Measurements from ENCODE around the gene ACTR1A. TPM values are rescaled to one million over a fixed set of nuclear protein-coding genes. Genes with fewer than 3 reads are reported as not detected.

Gene ACTR1A
- total RNA-seq, 1 experiment from 2014 or later, result 93.6 TPM

GRCh38 chr10:102451105-102451969, 51.2 kb downstream of the ACTR1A start, which contains the start of gene C10orf95 (continued):
- TF ChIP-seq SOX15 (CRISPR knock-in tag; IDR thresholded peaks at IDR 0.05), result no peak
- TF ChIP-seq MYBL2 (CRISPR knock-in tag; IDR thresholded peaks at IDR 0.05), result no peak
- no peak for TF ChIP-seq NFYB (CRISPR knock-in tag; conservative IDR thresholded peaks at IDR 0.05; ENCODE audit: low read depth)

GRCh38 chr10:102450374-102451104, 52.0 kb downstream of the ACTR1A start:
- ChIA-PET CTCF (interaction anchor here (0.6 to 4.0 kb wide), 23 partner anchors 11 to 220 kb away, joined by 3 to 40 read pairs (median 6); partner anchors contain the start of genes ACTR1A, CUEDC2, FBXL15 and NFKB2), POLR2A (interaction anchor here (0.5 to 3.1 kb wide), 13 partner anchors 10 to 104 kb away, joined by 3 to 37 read pairs (median 4); partner anchors contain the start of genes ACTR1A, CUEDC2, FBXL15 and NFKB2)
- ATAC-seq (peak; percentile 52), DNase-seq (ENCODE audit: low spot score) (peak; percentile 80)
- Mint-ChIP-seq H3K27me3 (ENCODE audit: low read depth) (no peaks in the 10 kb centered on the region), H3K27ac (peak overlapping the region; percentile 83), H3K4me3 (peak overlapping the region; percentile 93), H3K9me3 (no peaks in the 10 kb centered on the region), H3K4me1 (peaks cover 40% of the 10 kb centered on the region), H3K36me3 (peaks cover 13% of the 10 kb centered on the region)
- TF ChIP-seq TEAD4 (CRISPR knock-in tag; IDR thresholded peaks at IDR 0.05) (peak; percentile 25; the same call in 1 of the 2 replicates), CDX4 (CRISPR knock-in tag; IDR thresholded peaks at IDR 0.05; ENCODE audit: borderline replicate concordance) (no peak), FOXK1 (CRISPR knock-in tag; IDR thresholded peaks at IDR 0.05) (peak; percentile 71; the same call in 1 of the 2 replicates), SP1 (CRISPR knock-in tag; conservative IDR thresholded peaks at IDR 0.05) (peak; percentile 73; the same call in 1 of the 2 replicates), ZNF232 (CRISPR knock-in tag; IDR thresholded peaks at IDR 0.05) (0 out of 2 replicates have a peak, but pooled peaks have one; percentile 26), E2F5 (CRISPR knock-in tag; IDR thresholded peaks at IDR 0.05) (peak; percentile 82), CREM (CRISPR knock-in tag; IDR thresholded peaks at IDR 0.05) (peak; percentile 84), FOXP1 (CRISPR knock-in tag; IDR thresholded peaks at IDR 0.05; ENCODE audit: borderline replicate concordance) (peak; percentile 94), TP53 (CRISPR knock-in tag; IDR thresholded peaks at IDR 0.05) (0 out of 2 replicates have a peak, but pooled peaks have one; percentile 28), ATF2 (CRISPR knock-in tag; IDR thresholded peaks at IDR 0.05; ENCODE audit: borderline replicate concordance, low read depth) (no peak), KAT7 (CRISPR knock-in tag; IDR thresholded peaks at IDR 0.05; ENCODE audit: borderline replicate concordance) (peak; percentile 78; the same call in 1 of the 2 replicates), FOXP4 (CRISPR knock-in tag; IDR thresholded peaks at IDR 0.05) (no peak), ZNF263 (CRISPR knock-in tag; IDR thresholded peaks at IDR 0.05; ENCODE audit: low read depth) (peak; percentile 22; the same call in 1 of the 2 replicates), ZBTB21 (CRISPR knock-in tag; IDR thresholded peaks at IDR 0.05; ENCODE audit: borderline replicate concordance) (no peak), ZNF281 (CRISPR knock-in tag; IDR thresholded peaks at IDR 0.05) (0 out of 2 replicates have a peak, but pooled peaks have one; percentile 23), TEAD1 (CRISPR knock-in tag; IDR thresholded peaks at IDR 0.05) (0 out of 2 replicates have a peak, but pooled peaks have one; percentile 20), MYBL2 (CRISPR knock-in tag; IDR thresholded peaks at IDR 0.05) (0 out of 2 replicates have a peak, but pooled peaks have one; percentile 16), SMAD3 (CRISPR knock-in tag; IDR thresholded peaks at IDR 0.05; ENCODE audit: borderline replicate concordance) (no peak), RORB (CRISPR knock-in tag; IDR thresholded peaks at IDR 0.05) (no peak), ZNF219 (CRISPR knock-in tag; IDR thresholded peaks at IDR 0.05; ENCODE audit: borderline replicate concordance) (peak; percentile 70; the same call in 1 of the 2 replicates), ELF4 (CRISPR knock-in tag; IDR thresholded peaks at IDR 0.05; ENCODE audit: low read depth) (0 out of 2 replicates have a peak, but pooled peaks have one; percentile 38)
